Heart left ventricle (tissue), 16 donors: ENCODE measurements around the gene AP3S2. TPM values are rescaled to one million over a fixed set of nuclear protein-coding genes. Genes with fewer than 3 reads are reported as not detected.

ENCODE experiments used
- ATAC-seq, 4 donors: fragments of 200-7000 bp; cut with Tn5 transposase; one replicate each; pipeline ENCODE4 v1.9.1; 2020 to 2022; ENCODE audit warnings: moderate library complexity in 4 of 4, mild to moderate bottlenecking in 3 of 4, moderate number of reproducible peaks in 1 of 4
- DNase-seq, 5 donors: peaks; one replicate each; pipeline ENCODE4 v3.0.0-alpha.2; 2020
- H3K27ac ChIP-seq, 12 donors: fragments of 200-600 bp; sonication (generic) in 4 of 12; one replicate each; pipeline versions ENCODE4 v1.5.0 to v1.8.0; 2016 to 2022; ENCODE audit warnings: mild to moderate bottlenecking in 2 of 12
- H3K27me3 ChIP-seq, 9 donors: fragments of 200-600 bp; sonication (generic) in 2 of 9; one replicate each; pipeline versions ENCODE4 v1.5.1 to v1.8.0; 2016 to 2022; ENCODE audit warnings: mild to moderate bottlenecking in 3 of 9
- H3K36me3 ChIP-seq, 9 donors: fragments of 200-600 bp; sonication (generic) in 2 of 9; one replicate each; pipeline versions ENCODE4 v1.5.0 to v1.8.0; 2018 to 2022; ENCODE audit warnings: mild to moderate bottlenecking in 2 of 9
- H3K4me1 ChIP-seq, 12 donors: fragments of 200-600 bp; sonication (generic) in 4 of 12; one replicate each; pipeline versions ENCODE4 v1.5.0 to v1.8.0; 2016 to 2022; ENCODE audit warnings: mild to moderate bottlenecking in 3 of 12
- H3K4me3 ChIP-seq, 12 donors: fragments of 200-600 bp; sonication (generic) in 4 of 12; one replicate each; pipeline versions ENCODE4 v1.5.0 to v1.8.0; 2017 to 2022; ENCODE audit warnings: mild to moderate bottlenecking in 9 of 12, moderate library complexity in 4 of 12
- H3K9me3 ChIP-seq, 12 donors: fragments of 200-600 bp; sonication (generic) in 4 of 12; one replicate each; pipeline versions ENCODE4 v1.5.0 to v1.8.0; 2016 to 2022; ENCODE audit warnings: mild to moderate bottlenecking in 1 of 12
- CTCF ChIP-seq, 12 donors: fragments of 200-600 bp; sonication (generic) in 4 of 12; IDR thresholded peaks; one replicate each; pipeline versions ENCODE4 v1.5.0 to v1.8.0; 2018 to 2022; ENCODE audit warnings: antibody characterized with exemption in 12 of 12, mild to moderate bottlenecking in 5 of 12
- POLR2A ChIP-seq, 2 donors: fragments of 450-650 bp; IDR thresholded peaks; one replicate each; pipeline ENCODE4 v1.6.1; 2017; ENCODE audit warnings: antibody characterized with exemption in 2 of 2, mild to moderate bottlenecking in 2 of 2, moderate library complexity in 2 of 2
- WGBS, 4 donors: extraction: QIAGEN DNeasy Blood & Tissue Kit in 2 of 4; methylation state at CpG; one replicate each; pipeline versions ENCODE4 v1.1.5 to v1.1.7; 2013 to 2018; 5-methylcytosine and 5-hydroxymethylcytosine counted together
- intact Hi-C, 10 donors: fragments of 100-400 bp; cut with DNase I; formaldehyde crosslinking; loops; one replicate each; pipeline versions ENCODE4 v1.11.1 to v1.14.2; 2022
- polyA plus RNA-seq, 2 donors: library from polyadenylated mRNA; stranded (reverse); fragments of 200-250 nt; gene quantifications; one replicate each; pipeline ENCODE4 v1.2.3, GENCODE V29; 2013
- total RNA-seq, 9 donors: library from RNA; depleted of rRNA in 2 of 9; stranded (reverse); fragments of >200 nt in 2 of 9; fragmentation: NEBNext Ultra II Directional in 3 of 9; extraction: Animal tissue kit (Norgen Biotek cat#: 25700) in 3 of 9; gene quantifications; one replicate each; pipeline versions ENCODE4 v1.1.0 to v1.2.4, GENCODE V29; 2016 to 2023
- donor health status: ischemic (EF 13 %, LVEDD 7.1; RV severe dilation, severe dysfunction).
- donor health status: healthy with polysubstance abuse.
- donor health status: DM: no; HTN: yes; CAD: no.
- donor health status: DM: no; HTN: no; CAD: no.
- donor health status: ischemic (EF 25% LVEDD 6.9; RV normal size, moderate dysfunction).
- donor health status: ischemic (EF 25% LVEDD 5.7; RV mildly dilated, moderate dysfunction).
- donor health status: healthy.
- donor health status: DM: yes; HTN: yes; CAD: no.
- donor health status: ischemic (EF 35%, LVEDD 5.7; RV mildly dilated, moderate dysfunction).
- donor health status: nonischemic (EF 11% LVEDD 7.7; RV severe dilation, severe dysfunction).
- donor health status: DM: yes; HTN: yes; CAD: no.
- donor health status: PGD.
- donor health status: ischemic (EF 29% LVEDD 5.4; RV normal size, mild dysfunction).
- donor health status: nonischemic (EF 23%, LVEDD 6.1; RV moderate dilation, normal function).

Gene AP3S2
- total and polyA plus RNA-seq, 11 donors: 15.4 to 64.6 (median 43.3) TPM

- no peaks in the 10 kb centered on the region for H3K36me3 ChIP-seq
- peak overlapping the region in 2 of 12 donors; percentile 18 to 54 for H3K27ac ChIP-seq
- peak; percentile 72 to 82 (median 82) for ATAC-seq
- peaks cover 8 to 39% (median 22%) of the 10 kb centered on the region in 9 donors for H3K27me3 ChIP-seq
- TF ChIP-seq CTCF (IDR thresholded peaks at IDR 0.05): no peak
- TF ChIP-seq POLR2A (IDR thresholded peaks at IDR 0.05): no peak
- peak in 4 of 5 donors; percentile 29 to 72 (median 58) for DNase-seq
- 43 to 63% (median 60%) methylated on average over 5 to 8 of the region's 8 CpGs for WGBS, 4 donors
- peaks cover 0 to 6% (median 0%) of the 10 kb centered on the region in 12 donors for H3K9me3 ChIP-seq
- intact Hi-C loops: no loop called here
- peaks cover 0 to 44% (median 12%) of the 10 kb centered on the region in 12 donors for H3K4me1 ChIP-seq
- H3K4me3 ChIP-seq: peak overlapping the region in 1 of 12 donors; percentile 69
Observed at GRCh38 chr15:89812011-89812846, 81.6 kb downstream of the AP3S2 start.

GRCh38 chr15:89810837-89811236 is 83.0 kb downstream of the AP3S2 start:
- Histone ChIP-seq H3K9me3 (peaks cover 0 to 6% (median 0%) of the 10 kb centered on the region in 12 donors), H3K27me3 (peaks cover 8 to 28% (median 17%) of the 10 kb centered on the region in 9 donors), H3K4me1 (peaks cover 0 to 44% (median 12%) of the 10 kb centered on the region in 12 donors), H3K27ac (no peak overlapping the region), H3K4me3 (no peak overlapping the region), H3K36me3 (peaks cover 0 to 6% (median 0%) of the 10 kb centered on the region in 9 donors)
- DNase-seq (no peak), ATAC-seq (no peak)
- intact Hi-C loops: no loop called here
- WGBS, 4 donors: 92 to 97% (median 97%) methylated on average over 7 of the region's 7 CpGs
- TF ChIP-seq CTCF (IDR thresholded peaks at IDR 0.05) (no peak), POLR2A (IDR thresholded peaks at IDR 0.05) (no peak)

GRCh38 chr15:89809787-89810148 is 84.0 kb downstream of the AP3S2 start:
- DNase-seq (no peak), ATAC-seq (no peak)
- Histone ChIP-seq H3K4me1 (peaks cover 0 to 38% (median 11%) of the 10 kb centered on the region in 12 donors), H3K36me3 (peaks cover 0 to 15% (median 0%) of the 10 kb centered on the region in 9 donors), H3K9me3 (no peaks in the 10 kb centered on the region), H3K27me3 (peaks cover 3 to 17% (median 8%) of the 10 kb centered on the region in 9 donors), H3K4me3 (no peak overlapping the region), H3K27ac (no peak overlapping the region)
- no peak for TF ChIP-seq CTCF (IDR thresholded peaks at IDR 0.05)
- TF ChIP-seq POLR2A (IDR thresholded peaks at IDR 0.05): no peak
- WGBS, 4 donors: 97 to 100% (median 98%) methylated on average over 5 of the region's 5 CpGs
- intact Hi-C loops: no loop called here

- no peak for TF ChIP-seq POLR2A (IDR thresholded peaks at IDR 0.05)
- no peak for TF ChIP-seq CTCF (IDR thresholded peaks at IDR 0.05)
- H3K4me1 ChIP-seq: peaks cover 0 to 35% (median 7%) of the 10 kb centered on the region in 12 donors
- DNase-seq (no peak), ATAC-seq (no peak)
- WGBS, 4 donors: 65 to 78% (median 71%) methylated on average over 5 to 8 of the region's 8 CpGs
- peaks cover 0 to 12% (median 2%) of the 10 kb centered on the region in 9 donors for H3K27me3 ChIP-seq
- H3K9me3 ChIP-seq: no peaks in the 10 kb centered on the region
- no peak overlapping the region for H3K4me3 ChIP-seq
- no peak overlapping the region for H3K27ac ChIP-seq
- intact Hi-C loops: no loop called here
- peaks cover 0 to 20% (median 0%) of the 10 kb centered on the region in 9 donors for H3K36me3 ChIP-seq
Observed at GRCh38 chr15:89809093-89809786, 84.6 kb downstream of the AP3S2 start.
